IPS DF 4.7 (cell line): ENCODE results near the gene RASGRF2.

ENCODE experiments used
- DNase-seq: peaks from one replicate; pipeline ENCODE4 v3.0.0-alpha.2; 2013; ENCODE audit warnings: low spot score; ENCODE audit errors: extremely low read depth

The RASGRF2 gene, protein sequence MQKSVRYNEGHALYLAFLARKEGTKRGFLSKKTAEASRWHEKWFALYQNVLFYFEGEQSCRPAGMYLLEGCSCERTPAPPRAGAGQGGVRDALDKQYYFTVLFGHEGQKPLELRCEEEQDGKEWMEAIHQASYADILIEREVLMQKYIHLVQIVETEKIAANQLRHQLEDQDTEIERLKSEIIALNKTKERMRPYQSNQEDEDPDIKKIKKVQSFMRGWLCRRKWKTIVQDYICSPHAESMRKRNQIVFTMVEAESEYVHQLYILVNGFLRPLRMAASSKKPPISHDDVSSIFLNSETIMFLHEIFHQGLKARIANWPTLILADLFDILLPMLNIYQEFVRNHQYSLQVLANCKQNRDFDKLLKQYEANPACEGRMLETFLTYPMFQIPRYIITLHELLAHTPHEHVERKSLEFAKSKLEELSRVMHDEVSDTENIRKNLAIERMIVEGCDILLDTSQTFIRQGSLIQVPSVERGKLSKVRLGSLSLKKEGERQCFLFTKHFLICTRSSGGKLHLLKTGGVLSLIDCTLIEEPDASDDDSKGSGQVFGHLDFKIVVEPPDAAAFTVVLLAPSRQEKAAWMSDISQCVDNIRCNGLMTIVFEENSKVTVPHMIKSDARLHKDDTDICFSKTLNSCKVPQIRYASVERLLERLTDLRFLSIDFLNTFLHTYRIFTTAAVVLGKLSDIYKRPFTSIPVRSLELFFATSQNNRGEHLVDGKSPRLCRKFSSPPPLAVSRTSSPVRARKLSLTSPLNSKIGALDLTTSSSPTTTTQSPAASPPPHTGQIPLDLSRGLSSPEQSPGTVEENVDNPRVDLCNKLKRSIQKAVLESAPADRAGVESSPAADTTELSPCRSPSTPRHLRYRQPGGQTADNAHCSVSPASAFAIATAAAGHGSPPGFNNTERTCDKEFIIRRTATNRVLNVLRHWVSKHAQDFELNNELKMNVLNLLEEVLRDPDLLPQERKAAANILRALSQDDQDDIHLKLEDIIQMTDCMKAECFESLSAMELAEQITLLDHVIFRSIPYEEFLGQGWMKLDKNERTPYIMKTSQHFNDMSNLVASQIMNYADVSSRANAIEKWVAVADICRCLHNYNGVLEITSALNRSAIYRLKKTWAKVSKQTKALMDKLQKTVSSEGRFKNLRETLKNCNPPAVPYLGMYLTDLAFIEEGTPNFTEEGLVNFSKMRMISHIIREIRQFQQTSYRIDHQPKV (N-terminal part only)

DNA sequence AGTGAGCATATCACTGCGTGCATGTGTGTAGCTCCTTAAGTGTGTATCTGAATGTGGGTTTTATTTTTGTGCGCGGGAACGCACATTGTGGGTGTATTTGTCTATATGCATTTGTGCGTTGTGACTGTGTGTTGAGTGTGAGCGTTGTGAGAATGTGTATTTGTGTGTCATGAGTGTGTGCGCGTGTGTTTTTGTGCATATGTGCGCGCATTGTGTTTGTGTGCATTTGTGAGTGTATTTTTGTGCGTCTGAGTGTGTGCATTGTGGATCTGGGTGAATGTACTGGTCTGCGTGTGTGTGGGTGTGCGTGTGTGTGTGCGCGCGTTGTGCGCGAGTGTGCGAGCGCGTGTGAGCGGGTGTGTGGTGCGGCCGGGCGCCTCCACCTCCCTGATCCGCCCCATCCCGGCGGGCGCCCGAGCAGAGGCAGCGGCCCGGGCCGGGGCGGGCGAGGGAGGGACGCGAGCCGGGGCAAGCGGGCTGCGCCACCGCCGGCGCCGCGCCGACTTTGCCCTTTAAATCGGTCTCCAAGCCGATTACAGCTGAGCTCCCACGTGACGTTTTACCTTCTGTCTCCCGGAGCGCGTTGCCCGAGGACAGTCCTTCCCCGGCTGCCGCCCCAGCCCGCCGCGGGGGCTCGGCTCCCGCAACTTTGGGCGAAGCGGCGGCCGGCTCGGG, at the start of gene RASGRF2:
Gene RASGRF2 (plus strand): TSS at position 596 of the 675 bp plus-strand sequence. CDS start 376 bp downstream, outside the sequence.
- DNase-seq, result no peak

DNA sequence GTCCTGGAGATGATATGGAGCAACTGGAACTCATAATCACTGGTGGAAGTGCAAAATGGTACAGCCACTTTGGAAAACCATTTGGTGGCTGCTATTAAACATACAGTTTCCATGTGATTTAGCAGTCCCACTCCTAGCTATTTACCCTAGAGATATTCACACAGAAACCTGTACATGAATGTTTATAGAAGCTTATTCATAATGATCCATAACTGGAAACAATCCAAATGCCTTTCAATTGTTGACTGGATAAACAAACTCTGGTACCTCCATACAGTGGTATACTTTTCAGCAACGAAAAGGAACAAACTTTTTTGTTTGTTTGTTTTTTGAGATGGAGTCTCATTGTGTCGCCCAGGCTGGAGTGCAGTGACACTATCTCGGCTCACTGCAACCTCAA, 47.7 kb upstream of the RASGRF2 start:
- no peak for DNase-seq

DNA sequence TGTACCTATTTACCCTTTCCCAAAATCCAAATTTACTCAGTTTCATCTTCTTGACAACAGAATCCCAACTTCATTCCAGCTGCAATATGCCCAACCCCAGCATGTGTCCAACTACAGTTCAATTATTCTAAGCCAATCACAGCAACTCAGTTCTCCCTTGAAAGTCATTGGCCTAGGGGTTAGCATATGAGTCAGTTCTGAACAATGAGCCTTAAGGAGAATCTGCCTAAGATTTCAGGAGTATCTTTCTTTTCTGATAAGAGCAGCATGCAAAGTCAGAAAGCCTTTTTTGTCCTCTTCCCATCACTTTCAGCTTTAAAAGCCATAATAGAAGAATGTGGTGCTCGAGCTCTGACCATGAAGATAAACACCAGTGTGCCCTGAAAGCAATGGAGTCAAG, 44.4 kb upstream of the RASGRF2 start:
- DNase-seq, result no peak

DNA sequence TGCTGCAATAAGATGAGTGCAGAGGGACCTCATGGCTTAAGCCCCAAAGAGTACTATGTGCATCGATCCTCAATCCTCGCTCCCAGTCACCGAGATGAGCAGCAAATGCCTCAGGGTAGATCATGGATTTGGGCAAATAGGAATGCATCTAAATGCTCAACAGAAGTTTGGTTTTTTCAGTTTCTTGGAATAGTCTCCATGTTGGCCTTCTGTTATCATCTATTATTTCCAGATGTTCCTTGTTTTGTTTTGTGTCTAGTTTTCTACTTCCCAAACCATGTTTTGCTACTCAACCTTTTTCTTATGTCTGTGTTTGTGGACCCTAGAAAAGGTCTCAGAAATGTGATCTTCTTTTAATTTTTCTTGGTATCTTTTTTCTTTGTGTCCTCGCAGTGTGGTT, 43.5 kb upstream of the RASGRF2 start:
- no peak for DNase-seq

DNA sequence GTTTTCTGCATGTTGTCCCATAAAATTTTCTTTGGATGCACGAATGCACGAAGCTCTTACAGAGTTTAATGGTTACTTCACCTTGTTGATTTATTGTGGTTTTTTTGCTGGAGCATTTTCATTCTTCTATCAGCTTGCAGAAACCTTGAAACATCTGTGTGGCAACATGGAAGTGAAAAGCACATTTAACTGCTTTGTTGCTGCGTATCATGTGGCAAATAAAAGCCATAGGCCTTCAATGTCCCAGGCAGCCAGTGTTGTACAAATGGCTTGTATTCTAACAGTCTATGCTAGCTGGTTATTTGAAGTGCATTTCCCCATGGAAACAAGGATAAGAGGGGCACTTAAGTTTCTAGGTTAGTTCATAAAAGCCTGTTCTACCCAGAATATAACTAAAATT, 42.5 kb upstream of the RASGRF2 start:
- DNase-seq, result no peak

DNA sequence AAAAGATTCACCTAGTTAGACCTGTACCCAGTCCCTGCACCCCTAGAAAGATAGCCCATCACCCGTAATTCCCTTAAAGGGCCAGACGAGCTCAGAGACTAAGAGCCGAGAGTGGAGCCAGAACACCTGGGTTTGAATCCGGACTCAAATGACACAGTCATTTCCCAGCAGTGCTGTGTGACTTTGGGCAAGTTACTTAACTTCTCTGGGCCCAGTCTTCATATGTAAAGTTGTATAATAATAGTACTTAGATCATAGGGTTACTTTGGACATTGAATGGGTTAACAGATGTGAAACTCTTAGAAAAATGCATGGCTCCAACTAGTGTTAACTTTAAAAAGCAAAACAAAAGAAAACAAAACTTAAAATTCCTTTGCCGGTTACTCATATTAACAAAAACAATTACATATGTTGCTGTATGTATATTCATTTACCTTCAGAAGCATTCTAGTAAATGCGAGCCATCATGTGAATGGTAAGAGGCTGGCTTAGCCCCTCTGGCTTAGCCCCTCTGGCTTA, 40.4 kb upstream of the RASGRF2 start:
- DNase-seq, result no peak

DNA sequence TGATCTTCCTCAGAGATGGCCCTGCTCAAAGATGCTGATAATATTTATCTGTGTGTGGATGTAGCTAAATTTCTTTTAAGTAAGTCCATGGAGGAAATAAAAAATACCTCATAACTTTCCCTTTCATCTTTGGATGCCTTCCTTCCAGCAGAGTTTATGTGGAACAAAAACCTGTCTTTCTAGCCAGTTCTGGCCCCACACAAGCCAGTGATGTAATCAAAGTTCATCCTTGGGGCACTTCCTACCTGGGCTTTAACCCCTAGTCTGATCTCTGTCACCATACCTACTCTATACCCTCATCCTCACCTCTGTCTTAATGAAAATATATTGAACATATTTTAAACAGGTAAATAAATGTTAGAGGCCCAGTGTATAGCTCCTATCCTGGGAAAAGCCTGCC, 39.8 kb upstream of the RASGRF2 start:
- no peak for DNase-seq

DNA sequence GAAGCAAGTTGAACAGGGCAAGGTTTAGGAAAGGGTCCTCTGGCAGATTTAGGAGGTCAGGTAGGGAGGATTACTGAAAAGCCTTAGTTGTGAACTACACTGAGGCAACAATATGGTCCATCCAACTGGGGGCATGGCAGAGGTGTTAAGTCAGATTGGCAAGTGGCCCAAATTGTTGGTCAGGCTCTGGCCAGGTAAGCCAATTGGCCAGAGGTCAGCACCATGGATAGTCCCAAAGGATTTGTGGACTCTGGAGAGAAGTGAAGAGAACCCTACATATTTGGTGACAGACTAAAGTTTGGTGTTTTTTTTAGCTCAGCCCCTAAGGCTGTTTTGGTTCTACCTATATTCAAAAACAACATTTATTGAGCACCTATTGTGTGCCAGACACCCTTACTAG, 39.1 kb upstream of the RASGRF2 start:
- no peak for DNase-seq

DNA sequence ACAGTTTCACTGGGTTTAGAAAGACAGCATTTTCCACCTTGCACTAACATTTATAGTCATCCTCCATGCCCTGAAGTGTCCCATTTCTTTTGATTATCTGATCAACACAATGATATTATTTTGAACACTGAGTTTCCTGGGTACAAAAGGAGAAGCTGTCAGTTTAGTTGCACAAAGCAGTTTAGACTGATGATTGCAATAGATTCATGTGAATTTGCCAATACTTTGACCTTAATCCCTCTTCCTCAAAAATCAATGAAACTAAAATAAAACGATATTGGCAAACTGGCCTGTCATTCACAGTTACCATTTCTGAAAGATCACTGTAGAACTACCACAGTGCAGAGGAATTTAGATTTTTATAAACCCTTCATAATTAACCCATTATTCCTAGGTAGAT, 34.2 kb upstream of the RASGRF2 start:
- DNase-seq, result no peak

DNA sequence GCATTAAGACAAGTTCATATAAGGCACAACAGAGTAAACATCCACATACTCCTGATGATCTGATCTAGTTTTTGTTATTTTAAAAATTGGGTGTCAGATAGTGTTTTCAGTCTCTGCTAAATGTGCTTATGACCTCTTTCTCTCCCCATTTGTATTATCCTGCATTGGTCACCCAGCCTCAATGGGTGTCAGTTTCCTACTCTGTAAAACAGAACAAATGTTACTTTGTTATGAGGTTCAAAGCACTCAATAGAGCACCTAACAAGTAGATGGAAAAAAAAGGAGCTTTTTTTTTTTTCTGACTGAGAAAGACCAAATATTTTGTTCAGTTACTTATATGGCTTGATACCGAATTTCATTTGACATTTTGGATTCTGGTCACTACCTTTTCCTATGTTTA, 33.6 kb upstream of the RASGRF2 start:
- no peak for DNase-seq

DNA sequence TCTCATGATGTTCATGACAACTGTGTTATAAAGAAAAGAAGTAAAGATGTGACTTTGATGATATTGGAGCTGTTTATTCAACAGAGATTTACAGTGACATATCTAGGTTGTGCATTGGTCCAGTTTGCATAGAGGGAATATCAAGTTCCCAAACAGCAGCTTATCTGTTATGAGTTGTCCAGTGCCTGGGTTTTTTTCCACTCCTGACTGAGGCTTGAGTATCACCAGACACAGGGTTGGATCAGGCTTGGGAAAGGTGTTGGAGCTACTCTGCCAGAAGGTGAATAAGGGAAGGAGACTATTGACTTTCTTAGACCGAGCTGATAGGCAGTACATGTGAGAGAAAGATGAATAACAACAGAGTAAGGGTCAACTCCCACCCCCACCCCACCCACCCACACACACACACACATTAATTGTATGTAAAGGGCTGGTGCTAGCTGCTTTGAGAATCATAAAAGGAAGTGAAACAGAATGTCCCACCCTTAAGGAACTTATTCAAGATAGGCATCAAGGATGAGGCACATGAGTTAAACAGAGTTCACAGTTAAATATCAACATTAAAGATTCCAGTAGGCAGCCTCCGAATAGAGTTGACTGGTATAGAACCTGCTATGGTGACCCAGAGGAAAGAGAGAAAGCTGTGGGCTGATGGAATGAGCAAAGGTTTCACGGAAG, 33.0 kb upstream of the RASGRF2 start:
- DNase-seq, result no peak

DNA sequence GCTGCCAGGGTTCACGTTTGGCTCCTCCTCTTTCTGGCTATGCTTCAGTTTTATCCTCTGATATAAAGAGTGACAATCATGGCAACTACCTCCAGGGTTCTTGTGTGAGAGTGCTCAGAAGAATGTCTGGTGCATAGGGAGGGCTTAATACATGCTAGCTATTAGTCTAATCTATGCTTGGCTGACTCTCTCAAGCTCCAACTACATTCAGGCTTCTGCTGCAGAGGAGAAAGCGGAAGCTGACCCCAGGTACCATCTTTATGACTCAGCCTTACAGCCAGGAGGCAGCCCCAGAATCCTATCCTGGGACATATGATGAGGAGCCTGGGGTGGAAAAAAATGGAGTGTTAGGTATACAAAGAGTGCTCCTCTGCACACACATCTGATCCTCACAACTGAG, 32.1 kb upstream of the RASGRF2 start:
- DNase-seq, result no peak

DNA sequence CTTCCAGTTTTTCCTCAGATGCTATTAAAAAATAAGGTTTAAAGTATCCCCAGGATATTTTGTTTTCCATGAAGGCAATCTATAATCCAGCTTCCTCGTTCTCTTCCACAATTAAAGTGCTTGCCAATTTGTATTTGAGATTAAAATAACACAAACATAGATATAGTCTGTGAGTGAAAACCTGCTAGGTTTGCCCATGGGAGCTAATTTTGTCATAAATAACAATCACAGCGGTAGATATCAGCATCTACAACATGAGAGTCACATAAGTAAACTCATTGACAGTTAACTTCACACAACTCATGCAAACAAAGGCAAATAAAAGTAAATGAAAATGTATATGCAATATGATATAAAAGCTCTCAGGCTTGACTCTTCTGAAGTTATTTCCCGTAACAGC, 29.2 kb upstream of the RASGRF2 start:
- no peak for DNase-seq

DNA sequence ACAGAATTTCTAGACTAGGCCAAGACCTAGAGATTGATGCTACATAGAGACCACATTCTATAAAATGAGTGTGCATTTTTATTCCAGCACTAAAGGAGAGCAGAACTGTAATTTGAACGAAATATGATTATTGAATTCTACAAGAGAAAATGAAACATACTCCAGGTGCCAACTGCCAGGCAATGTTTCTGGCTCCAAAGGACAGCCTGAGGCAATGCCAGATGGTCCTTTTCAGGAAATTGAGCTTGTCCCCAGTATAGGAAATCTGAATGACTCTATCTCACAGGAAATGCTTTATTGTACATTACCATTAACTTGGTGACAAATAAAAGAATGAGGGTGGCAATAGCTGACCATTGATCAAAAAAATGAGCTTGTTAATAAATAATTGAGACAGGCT, 28.8 kb upstream of the RASGRF2 start:
- DNase-seq, result no peak

DNA sequence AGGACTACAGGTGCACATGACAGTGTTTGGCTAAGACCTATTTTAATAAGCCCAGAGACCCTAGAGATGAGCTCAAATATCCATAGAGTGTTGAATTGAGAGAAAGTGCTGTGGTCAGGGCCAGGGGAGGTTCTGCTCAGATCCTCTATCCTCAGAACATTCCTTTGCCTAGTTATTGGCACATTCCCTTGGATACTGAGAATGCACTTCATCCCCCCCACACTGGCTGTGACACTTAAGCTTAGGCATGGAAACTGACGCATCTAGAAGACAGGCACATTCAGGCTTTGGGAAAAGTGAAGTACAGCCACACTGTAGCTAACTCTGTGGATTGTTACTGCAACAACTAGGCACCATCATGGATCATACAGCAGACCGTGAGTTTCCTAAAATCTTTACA, 27.1 kb upstream of the RASGRF2 start:
- no peak for DNase-seq

DNA sequence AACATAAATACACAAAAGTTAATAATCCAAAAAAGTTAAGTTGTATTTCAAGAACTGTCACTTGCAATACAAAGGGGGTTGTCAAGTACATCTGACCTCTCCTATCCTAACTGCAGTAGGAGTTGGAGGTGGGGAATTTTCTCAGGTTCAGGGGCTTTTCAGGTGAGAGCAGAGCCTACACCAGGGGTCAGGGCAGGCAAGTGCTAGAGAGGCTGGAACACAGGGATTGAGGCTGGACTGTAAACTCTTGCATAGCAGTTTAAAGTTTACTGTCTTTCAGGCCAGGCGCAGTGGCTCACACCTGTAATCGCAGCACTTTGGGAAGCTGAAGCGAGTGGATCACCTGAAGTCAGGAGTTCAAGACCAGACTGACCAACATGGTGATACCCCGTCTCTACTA, 25.4 kb upstream of the RASGRF2 start:
- no peak for DNase-seq

DNA sequence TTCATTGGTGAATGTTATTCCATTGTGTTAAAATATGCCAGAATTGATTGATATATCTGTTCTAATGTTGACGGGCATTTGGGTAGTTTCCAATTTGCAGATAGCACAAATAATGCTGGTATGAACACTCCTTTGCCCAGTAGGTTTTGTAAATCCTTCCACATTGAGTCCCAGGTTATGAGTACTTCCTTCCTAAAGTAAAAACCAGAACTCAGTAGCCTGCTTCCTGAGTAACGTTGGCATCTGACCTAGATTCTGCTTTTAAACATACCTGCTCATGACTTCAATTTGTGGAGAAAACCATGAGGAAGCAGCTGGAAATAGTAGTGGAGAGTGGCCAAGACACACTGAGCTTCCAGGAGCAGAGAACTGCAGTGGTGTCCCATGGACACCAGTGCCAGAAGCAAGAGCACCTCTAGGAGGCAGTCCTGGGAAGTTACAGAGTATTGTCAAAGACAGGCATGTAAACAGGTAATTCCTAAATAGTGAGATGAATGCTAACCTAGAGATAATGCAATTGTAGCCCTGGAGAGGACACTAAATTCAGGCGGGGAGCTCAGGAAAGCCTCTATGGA, 24.3 kb upstream of the RASGRF2 start:
- DNase-seq, result no peak

DNA sequence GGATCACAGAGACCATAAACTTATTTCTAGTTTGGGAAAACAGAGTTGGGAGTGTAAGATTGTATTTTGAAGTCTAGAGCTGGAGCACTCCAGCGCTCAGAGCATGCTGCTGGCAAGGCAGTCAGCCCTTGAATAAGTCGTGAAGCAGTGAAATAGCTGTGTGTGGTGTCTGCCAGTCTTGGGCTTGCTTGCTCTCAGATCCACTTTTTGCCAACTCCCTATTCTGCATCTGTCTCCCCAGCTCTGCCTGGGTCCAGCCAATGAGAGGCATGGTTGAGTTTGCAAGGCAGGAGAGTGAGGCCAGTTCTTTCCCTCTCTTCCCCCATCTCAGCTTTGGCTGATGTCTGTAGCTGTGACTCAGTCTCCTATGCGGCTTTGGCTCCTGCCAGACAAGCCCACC, 23.3 kb upstream of the RASGRF2 start:
- DNase-seq, result no peak

DNA sequence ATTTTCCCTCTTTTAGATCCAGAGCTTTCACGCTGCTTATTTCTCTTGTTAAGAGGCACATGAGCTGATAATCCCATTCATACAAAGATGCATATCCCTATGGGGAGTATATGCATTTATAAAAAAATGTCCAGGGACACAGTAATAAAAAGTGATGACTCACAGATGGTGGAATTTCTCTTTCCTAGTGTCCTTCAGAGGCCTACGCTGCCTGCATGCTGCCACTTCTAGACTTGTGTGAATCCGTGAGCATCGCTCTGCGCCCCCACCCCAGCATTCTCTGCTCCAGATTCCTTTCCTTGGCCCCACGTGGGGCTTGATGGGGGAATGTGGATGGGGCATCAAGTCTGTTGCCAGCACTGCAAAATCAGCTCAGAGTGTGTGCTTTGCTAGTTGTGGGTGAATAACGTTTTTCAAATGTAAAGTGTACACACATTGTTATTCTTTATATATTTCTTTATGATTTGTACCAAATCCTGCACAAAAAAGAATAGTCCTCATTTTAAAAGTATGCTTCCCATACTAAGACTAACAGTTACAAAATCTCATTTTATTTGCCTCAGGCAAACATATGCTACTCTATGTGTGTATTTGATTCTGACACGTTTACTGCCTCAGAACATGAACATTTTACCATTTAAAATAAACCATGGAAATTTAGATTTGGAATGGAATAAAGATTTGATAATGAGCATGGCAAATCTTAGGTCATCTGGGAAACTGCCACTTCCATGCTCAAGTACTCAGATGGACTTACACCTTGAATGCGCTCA, 22.4 kb upstream of the RASGRF2 start:
- DNase-seq, result no peak
